ENCODE measurements around the gene SAMD4A.

Gene SAMD4A

DNA sequence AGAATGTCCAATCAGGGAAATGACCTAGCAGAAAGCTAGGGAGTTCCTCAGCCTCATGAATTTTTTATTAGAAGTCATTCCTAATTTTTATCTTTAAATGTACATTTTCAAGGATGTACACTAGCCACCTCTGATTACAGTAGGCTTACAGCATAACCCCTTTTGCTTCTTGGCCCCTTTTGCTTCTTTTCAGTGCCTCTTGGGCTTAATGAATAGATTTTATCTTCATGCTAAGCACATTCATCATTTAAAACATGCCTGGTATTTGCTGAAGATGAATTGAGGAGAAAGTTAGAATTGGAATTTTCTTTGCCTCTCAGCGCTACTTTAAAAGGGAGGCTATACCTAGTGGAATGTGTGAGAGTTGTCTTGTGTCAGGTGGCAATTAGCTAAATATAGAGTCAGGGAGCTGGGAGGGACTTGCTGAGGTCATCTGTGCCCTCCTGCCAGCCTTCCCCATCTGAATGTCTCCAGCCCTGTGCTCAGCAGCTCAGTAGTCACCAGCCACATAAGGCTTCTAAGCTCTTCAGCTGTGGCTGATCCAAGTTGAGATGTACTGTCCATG lies 132.1 kb downstream of the SAMD4A start:
- peak in 1 of 58 donors; percentile 23 for DNase-seq

DNA sequence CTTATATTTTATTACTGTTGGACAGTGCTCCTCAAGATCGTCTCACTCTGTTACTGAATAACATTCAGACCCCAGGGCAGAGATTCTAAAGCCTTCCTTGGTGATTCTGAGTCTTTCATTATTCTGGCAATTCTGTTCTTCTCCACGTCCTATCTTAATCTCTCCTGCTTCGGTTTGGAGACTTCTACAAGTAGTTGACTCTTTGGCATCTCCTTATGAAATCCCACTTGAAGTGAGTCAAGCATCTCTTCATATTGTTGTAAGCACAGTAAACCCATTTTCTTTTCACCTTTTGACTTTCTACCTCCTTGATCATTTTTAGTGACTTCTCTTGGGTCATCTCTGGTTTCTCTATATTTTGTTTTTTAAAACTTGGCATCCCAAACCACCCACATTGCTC lies 132.8 kb downstream of the SAMD4A start:
- DNase-seq: no peak

DNA sequence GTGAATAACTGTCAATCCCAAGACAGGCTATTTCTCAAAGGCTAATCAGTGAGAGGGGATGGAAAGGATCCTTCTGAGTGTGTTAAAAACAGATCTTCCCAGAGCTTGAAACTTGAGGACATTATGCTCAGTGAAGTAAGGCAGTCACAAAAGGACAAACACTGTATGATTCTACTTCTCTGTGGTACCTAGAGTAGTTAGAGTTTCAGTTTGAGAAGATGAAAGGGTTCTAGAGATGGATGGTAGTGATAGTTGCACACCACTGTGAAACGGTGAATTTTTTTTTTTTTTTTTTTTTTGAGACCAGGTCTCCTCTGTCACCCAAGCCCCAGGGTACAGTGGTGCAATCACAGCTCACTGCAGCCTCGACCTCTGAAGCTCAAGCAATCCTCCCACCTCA lies 133.8 kb downstream of the SAMD4A start:
- DNase-seq: no peak

DNA sequence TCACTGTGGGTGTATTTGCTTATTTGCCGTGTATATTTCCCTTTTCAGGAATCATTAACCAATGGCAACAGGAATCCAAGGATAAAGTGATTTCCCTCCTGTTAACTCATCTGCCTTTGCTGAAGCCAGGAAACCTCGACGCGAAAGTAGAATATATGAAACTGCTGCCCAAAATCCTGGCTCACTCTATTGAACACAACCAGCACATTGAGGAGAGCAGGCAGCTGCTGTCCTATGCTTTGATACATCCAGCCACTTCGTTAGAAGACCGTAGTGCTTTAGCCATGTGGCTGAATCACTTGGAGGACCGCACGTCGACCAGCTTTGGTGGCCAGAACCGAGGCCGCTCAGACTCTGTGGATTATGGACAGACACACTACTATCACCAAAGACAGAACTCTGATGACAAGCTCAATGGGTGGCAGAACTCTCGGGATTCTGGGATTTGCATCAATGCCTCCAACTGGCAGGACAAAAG lies 135.1 kb downstream of the SAMD4A start:
- DNase-seq: no peak

DNA sequence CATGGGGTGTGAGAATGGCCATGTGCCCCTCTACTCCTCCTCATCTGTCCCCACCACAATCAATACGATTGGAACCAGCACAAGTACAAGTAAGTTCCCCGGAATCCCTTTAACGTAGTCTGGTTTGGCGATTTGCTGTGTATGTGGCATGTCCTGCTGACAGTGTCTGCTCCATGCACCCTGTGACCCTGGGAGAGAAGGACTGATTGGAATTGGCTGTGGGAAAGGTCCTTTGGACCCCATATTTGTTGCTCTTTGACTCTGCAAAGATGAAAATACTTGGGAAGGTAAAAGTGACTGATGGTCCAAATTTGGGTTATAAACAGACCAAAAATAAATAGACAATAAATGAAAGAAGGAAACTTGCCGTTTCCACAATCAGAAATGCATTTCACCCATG lies 135.6 kb downstream of the SAMD4A start:
- no peak for DNase-seq

DNA sequence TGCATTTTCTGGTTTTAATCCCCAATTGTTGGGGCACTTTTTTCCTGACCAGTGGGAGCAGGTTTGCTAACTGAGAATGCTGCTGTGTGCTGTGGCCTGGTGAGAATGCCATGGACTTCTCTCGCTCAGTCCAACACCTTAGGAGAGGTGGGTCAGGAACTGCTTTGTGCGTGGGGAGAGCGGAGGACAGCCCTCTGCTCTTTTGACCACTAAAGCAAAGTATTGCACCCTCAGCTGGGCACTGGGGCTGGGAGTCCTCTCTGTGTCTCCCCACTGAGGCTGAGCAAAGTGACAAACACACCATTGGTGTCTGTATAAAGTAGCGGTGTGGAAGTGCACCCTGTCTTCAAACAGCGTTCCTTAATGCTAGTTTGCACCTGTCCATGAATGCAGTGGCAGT lies 136.2 kb downstream of the SAMD4A start:
- no peak for DNase-seq

DNA sequence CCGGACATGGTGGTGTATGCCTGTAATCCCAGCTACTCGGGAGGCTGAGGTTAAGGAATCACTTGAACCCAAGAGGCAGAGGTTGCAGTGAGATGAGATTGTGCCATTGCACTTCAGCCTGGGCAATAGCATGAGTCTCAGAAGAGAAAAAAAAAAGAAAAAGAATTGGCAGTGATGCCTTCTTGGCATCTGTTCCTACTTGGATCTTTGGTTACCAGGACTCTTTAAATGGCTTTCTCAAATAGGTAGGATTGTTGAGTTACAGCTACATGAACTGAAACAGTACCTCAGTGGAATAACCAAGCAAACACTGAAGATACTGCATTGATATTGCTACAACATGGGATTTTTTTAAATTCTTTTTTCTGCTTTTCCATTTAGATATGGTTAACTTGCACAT lies 136.8 kb downstream of the SAMD4A start:
- DNase-seq: no peak

DNA sequence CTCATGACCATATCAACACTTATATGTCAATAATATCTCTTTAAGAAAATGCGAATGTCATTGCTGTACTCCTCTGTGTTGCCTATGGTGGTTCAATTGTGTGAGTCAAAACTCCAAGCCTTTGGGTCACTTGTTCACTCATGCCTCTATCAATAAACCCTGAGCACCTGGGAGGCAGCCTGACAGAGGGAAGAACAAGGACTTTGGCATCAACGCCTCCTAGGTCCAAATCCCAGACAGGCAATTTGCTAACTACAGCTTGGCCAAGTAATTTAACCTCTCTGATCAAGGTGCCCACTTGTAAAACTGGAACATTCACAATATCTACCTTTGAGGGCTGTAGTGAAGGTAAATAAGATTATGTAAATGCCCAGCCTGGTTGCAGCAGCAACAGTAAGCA lies 137.8 kb downstream of the SAMD4A start:
- no peak for DNase-seq

DNA sequence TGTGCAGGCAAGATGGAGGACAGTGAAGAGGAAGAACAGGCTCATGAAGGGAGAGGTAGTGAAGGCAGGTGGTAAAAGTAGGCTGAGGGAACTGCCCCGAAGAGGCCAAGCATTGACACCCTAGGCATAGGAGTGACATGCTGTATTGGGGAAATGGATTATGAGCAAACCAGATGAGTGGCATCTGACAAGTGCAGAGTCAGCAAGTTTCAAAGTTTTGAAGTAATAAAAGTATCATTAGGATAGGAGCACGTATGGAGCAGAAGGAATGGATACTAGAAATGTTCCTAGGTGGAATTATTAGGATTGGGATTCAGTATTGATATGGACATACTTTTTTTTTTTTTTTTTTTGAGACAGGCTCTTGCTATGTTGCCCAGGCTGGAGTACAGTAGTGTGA lies 139.8 kb downstream of the SAMD4A start:
- no peak for DNase-seq

DNA sequence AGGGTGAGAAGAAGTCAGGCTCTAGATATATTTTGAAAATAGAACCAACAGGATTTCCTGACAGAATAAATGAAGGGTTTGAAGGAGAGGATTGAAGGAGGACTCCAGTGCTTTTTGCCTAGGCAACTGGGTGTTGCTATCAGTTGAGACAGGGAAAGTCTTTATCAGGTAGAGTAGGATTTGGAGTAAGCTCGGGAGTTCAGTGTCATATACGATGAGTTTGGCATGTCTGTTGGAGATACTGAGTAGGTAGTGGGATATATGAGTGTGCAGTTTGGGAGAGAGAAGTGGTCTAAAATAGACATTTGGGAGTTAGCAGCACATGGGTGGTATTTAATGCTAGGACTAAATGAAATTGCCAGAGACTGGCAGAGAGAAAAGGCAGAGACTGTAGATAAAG lies 141.2 kb downstream of the SAMD4A start:
- DNase-seq: no peak

DNA sequence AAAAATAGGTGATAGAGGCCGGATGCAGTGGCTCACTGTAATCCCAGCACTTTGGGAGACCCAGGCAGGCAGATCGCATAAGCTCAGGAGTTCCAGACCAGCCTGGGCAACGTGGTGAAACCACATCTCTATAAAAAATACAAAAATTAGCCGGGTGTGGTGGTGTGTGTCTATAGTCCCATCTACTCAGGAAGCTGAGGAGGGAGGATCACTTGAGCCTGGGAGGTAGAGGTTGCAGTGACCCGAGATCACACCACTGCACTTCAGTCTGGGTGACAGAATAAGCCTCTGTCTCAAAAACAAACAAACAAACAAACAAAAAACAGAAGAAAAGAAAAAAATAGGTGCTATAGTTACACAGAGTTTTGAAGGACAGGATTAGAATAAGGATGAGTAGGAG lies 142.1 kb downstream of the SAMD4A start:
- no peak for DNase-seq

DNA sequence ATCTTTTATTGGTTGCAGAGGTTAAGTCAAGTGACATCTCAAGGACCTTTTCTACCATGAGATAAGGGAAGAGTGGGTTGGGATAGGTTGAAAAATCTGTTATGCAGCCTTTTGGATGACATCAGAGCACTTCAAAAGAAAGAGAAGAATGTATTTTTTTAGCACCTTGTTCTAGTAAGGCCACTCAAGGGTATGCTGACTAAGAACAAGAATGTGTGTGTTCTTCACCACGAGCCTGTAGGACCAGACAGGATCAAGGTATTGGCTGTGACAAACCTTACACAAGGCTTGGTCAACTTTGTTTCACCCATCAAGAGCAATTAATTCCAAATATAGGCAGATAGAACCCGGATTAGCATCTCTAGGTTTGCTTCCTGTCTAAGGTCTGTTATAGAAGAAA lies 142.5 kb downstream of the SAMD4A start:
- DNase-seq: no peak

DNA sequence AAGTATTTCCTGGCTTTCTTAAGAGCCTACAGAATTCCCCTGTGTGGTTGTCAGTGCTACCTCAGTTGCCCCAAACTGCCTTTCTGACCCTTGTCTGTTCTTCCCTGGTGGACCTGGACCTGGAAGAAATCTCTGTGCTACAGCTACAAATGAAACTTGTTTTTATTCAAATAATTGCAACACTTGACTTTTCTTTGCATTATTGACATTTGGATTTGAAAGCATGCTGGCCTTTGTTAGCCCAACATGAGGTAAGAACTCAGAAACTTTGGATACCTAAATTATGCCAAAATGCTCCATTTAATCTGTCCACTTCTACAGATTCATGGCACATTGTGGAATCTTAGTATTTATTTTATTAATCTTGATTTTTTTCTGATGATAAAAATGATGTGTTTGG lies 142.9 kb downstream of the SAMD4A start:
- DNase-seq: no peak

DNA sequence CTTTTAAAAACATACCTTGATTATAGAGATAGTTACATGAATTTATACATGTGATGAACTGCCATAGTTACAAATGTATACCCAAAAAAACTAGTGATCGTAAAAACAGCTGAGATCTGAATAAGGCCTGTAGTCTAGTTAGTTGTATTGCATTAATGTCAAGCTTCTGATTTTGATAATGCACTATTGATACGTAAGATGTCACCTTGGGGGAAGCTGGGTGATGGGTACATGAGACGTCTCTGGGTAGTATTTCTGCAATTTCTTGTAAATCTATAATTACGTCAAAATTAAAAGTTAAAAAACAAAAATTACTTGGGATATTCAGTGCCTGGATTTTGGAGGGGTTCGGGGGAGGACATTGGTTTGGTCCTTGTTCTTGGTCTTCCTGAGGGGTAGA lies 144.4 kb downstream of the SAMD4A start:
- DNase-seq: no peak

DNA sequence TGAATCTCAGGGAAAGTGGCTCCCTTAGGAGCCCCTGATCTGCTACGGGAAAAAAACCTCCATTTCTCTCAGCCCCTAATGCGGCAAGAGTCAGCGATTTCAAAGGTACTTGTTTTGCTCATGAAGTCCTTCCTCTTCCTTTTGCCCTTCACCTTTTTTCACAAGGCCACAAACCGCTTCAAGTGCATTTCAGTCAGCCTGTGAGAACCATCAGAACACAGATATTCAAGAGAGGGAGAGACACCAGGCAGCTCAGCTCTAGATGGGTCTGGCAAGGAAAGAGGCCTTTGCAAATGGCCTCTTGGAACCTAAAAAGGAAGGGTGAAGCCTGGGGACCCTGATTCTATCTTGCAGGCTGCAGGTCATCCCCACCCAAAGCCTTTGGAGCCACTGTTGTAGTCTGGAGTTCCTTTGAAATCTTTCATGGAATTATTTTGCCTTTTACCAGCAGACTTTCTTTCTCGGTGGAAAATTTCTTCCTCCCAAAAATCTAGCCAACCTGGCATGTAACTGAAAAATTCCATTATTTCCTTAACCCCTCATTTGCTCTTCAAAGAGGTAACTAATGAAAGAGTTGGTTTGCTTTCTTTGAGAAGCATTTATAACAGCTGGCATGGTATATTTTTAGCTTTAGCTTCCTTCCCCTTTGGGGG lies 145.0 kb downstream of the SAMD4A start:
- DNase-seq: no peak

DNA sequence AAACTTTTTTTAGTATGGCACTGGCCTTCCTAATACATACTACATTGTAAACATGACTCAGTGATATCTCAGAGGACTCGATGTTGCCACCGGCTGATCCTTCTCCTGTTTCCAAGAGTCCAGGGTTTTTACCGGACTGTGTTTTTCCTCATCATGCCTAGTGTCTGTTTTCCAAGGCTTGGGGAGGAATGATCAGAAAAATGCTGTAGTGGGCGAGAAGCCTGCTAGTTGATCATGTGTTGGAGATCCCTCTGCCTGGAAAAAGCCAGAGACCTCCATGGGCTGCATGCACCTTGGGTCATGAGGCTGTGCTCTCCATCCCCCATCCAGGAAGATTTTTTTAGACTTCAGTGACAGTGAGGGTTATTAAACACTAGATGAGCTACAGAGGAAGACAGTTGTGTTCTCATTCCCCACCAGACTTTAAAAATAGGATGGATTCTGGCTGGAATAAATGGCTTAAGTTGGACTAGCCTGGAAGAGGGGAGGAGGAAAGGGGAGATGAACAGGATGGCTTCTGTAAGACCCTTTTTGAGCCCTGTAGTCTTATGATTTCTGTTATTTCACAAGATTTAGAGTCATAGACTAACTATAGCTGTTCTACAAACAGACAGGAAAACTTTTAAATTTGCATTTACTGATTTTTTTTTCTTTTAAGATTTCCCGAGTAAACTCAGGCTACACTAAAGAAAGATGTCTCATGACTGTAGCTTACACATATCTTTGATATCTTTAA lies 145.7 kb downstream of the SAMD4A start:
- peak in 3 of 58 donors; percentile 14 to 16 (median 15) for DNase-seq

DNA sequence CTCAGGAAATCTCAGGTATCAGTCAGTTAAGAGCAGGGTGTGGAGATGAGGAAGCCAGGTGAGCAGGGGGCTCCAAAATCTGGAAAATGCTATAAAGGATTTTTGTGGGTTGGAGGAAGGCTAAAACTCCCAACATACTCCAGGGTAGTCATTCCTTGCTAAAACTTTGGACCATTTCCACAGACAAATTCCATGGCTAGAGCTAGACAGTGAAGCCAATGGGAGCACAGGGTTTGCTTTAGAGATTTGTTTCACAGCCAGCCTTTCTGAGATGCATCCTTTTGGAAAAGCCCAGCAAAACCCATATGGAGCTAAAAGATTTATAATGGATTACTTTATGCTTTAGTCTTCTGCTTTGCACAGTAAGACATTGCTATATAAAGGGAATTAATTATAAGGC lies 146.5 kb downstream of the SAMD4A start:
- DNase-seq: no peak

DNA sequence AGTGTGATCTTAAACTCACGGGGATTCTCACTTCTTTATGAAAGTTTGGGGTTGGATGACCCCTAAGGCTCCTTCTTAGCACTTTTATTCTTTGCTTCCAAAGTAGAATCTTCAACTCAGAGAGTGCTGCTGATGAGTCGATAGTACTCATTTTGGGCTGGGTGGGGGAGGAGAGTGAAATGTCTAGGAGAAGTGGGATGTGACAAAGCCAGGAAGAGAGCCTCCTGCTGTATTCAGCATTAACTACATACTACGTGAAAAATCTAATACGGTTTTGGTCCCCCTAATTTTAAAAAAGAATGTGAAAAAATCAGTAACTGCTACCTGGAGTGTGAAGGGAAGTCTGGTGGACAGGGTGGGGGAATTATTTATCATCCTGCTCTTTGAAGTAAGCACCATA lies 148.3 kb downstream of the SAMD4A start:
- no peak for DNase-seq

DNA sequence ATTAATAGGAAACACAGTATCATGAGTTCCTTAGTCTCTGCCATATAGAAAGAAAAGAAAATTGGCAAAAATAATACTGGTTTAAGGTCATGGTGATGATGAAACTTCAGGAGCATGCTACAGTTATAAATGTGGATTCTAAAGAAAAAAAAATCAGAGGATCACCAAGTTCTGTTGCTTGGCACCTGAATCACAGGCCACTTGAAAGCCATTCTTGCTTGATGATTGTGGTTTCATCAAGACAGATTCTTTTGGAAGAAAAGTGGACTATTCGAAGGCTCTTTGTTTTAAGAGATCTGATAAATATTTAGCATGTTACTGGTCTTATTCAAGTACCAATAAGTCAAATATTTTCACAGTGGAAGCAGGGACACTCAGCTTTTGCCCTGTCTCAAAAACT lies 148.9 kb downstream of the SAMD4A start:
- no peak for DNase-seq

DNA sequence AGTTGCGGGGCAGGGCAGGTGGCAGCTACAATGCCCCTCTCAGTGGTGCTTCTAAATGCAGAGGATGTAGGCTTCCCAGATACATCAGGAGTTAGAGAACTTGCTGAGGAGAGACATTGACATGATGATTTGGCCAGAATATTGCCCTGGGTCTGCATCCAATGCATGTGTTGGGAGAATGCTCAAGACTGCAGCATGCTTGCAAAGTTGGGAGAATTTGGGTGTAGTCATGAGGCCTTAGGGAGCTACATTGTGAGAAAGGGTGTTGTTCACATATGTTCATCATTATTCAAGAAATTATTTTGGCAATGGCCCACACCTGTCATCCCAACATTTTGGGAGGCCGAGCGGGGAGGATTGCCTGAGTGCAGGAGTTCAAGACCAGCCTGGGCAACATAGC lies 149.9 kb downstream of the SAMD4A start:
- no peak for DNase-seq

DNA sequence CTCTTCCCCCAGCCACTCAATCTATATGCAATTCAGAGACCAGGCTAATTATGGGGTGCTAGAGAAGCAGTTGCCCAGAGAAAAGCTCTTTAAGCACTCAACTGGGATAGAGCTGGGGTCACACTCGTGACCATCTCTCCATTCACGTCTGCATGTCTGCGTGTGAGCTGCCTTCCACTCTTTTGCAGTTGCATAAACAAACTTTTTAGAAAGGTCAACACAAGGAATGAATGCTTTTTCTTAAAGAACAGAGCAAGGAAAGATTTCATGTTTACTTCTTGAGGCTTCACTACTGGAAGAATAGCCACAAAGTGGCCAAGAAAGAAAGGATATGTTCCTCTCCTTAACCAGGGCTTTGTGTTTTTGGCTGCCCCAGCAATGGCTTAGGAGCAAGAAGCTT lies 151.1 kb downstream of the SAMD4A start:
- DNase-seq: no peak

DNA sequence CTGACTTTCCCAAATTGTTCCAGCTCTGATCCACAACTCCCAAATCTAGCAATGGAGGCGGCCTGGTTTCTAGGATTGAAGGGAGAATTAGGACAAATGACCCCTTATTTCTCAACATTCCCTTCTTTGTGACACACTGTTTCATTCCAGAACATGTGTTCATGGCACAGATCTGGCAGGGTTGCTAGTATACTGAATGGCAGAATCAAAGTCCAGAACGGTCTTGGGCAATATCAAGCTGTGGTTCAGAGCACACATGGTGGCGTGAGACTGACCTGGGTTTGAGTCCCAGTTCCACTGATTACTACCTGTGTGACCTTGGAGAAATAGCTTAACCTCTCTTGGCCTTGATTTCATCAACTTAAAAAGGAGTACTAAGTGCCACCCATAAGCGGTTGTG lies 152.5 kb downstream of the SAMD4A start:
- DNase-seq: no peak
